ENCODE data around the gene NR3C1.

DNA sequence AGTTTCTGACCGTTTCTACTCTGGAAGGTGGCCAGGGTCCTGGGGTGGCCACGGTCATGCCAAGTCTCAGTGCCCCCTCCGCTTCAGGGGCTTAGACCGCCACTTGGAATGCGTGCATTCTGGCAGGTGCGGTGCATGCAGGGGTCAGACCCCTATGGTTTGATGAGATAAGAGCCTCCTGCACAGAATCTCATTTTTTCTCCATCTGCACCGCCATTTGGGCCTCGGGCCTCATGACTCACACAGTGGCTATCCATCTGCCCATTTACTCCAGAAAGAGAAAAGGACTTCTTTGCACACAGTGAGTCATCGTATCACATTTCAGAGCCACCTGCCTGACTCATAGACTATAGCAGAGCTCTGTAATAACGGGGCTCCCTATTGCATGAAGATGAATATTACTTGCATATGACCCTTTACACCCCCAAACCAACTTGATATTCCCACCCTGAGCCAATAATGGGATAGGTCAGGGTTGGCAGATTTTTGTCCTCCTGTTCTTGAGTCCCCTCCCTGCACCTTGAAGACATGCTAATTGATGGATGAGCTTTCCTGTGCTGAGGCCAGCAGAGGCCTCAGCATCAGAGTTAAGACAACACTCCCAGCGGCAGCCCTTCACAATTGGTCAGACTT is 157.4 kb downstream of the NR3C1 start:
- TF ChIP-seq, protein P1, sequence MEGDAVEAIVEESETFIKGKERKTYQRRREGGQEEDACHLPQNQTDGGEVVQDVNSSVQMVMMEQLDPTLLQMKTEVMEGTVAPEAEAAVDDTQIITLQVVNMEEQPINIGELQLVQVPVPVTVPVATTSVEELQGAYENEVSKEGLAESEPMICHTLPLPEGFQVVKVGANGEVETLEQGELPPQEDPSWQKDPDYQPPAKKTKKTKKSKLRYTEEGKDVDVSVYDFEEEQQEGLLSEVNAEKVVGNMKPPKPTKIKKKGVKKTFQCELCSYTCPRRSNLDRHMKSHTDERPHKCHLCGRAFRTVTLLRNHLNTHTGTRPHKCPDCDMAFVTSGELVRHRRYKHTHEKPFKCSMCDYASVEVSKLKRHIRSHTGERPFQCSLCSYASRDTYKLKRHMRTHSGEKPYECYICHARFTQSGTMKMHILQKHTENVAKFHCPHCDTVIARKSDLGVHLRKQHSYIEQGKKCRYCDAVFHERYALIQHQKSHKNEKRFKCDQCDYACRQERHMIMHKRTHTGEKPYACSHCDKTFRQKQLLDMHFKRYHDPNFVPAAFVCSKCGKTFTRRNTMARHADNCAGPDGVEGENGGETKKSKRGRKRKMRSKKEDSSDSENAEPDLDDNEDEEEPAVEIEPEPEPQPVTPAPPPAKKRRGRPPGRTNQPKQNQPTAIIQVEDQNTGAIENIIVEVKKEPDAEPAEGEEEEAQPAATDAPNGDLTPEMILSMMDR (IDR thresholded peaks at IDR 0.05) = no peak
- no peak for TF ChIP-seq EP300 (IDR thresholded peaks at IDR 0.05)
- no peak for TF ChIP-seq POLR2A (IDR thresholded peaks at IDR 0.05; ENCODE audit: low read depth)
